IMR-90 (cell line): ENCODE results near the gene TSPEAR. TPM values are rescaled to one million over a fixed set of nuclear protein-coding genes. Genes with fewer than 3 reads are reported as not detected.
"Not testable (repeated sequence)": the region's sequence is repeated elsewhere in the genome, so short reads cannot be mapped to it uniquely, and the experiment has no call there.

Experiments
- ATAC-seq: fragments of 200-7000 bp; cut with Tn5 transposase; 2 replicates; pipeline ENCODE4 v1.9.1; 2020; ENCODE audit warnings: low read depth, mild to moderate bottlenecking, moderate library complexity
- BruUV-seq: library from RNA; stranded (reverse); fragments of 400-500 nt; replicated peaks from 2 replicates; lab custom pipeline; 2021; lab: Mats Ljungman, UMichigan
- CTCF ChIA-PET: fragments of 300-600 bp; formaldehyde crosslinking; extraction: SDS; loops from one replicate; lab custom pipeline; 2021; ENCODE audit warnings: antibody characterized with exemption; lab: Yijun Ruan, JAX
- POLR2A ChIA-PET: fragments of 300-600 bp; sonication (Branson Sonifier 250); formaldehyde crosslinking; loops from one replicate; lab custom pipeline; 2022; ENCODE audit warnings: antibody characterized with exemption; ENCODE audit not compliant: unreplicated experiment; lab: Charles Lee
- DNase-seq: peaks from one replicate; pipeline ENCODE4 v3.0.0; 2013
- H2AFZ ChIP-seq: replicated peaks from 2 replicates; pipeline ENCODE3; 2013; ENCODE audit warnings: low read length, mild to moderate bottlenecking; ENCODE audit not compliant: poor library complexity
- H2AK5ac ChIP-seq: 2 replicates; pipeline ENCODE4 v1.6.1; 2013; ENCODE audit warnings: low read depth, low read length, inconsistent platforms
- H2AK9ac ChIP-seq: replicated peaks from 2 replicates; pipeline ENCODE3; 2013; ENCODE audit warnings: mild to moderate bottlenecking, low read depth, low read length, moderate library complexity; ENCODE audit not compliant: poor library complexity
- H2BK120ac ChIP-seq: 2 replicates; pipeline ENCODE4 v1.6.1; 2013; ENCODE audit warnings: low read depth, low read length, inconsistent platforms
- H2BK15ac ChIP-seq: 3 replicates; pipeline ENCODE4 v1.6.1; 2013; ENCODE audit warnings: low read depth, low read length, inconsistent platforms
- H2BK20ac ChIP-seq: 2 replicates; pipeline ENCODE4 v1.6.1; 2013; ENCODE audit warnings: low read depth, mild to moderate bottlenecking, inconsistent platforms, low read length, moderate library complexity
- H2BK5ac ChIP-seq: 2 replicates; pipeline ENCODE4 v1.6.1; 2013; ENCODE audit warnings: mild to moderate bottlenecking, low read depth, low read length, inconsistent platforms; ENCODE audit not compliant: poor library complexity, severe bottlenecking
- H3K14ac ChIP-seq: replicated peaks from 2 replicates; pipeline ENCODE4 v1.6.1; 2013; ENCODE audit warnings: low read depth, low read length, inconsistent platforms
- H3K18ac ChIP-seq: 2 replicates; pipeline ENCODE4 v1.6.1; 2013; ENCODE audit warnings: low read depth, low read length, control low read depth
- H3K23ac ChIP-seq: 2 replicates; pipeline ENCODE4 v1.6.1; 2013; ENCODE audit warnings: low read depth, low read length, inconsistent platforms
- H3K27ac ChIP-seq: 2 replicates; pipeline ENCODE4 v1.5.1; 2013; ENCODE audit warnings: mild to moderate bottlenecking, control low read depth, low read length; ENCODE audit not compliant: insufficient read depth
- H3K27me3 ChIP-seq: 2 replicates; pipeline ENCODE4 v1.6.1; 2013; ENCODE audit warnings: low read length; ENCODE audit not compliant: control insufficient read depth, insufficient read depth
- H3K36me3 ChIP-seq: 2 replicates; pipeline ENCODE4 v1.6.1; 2013; ENCODE audit warnings: low read length, mixed read lengths; ENCODE audit not compliant: control insufficient read depth, insufficient read depth
- H3K4ac ChIP-seq: 2 replicates; pipeline ENCODE4 v1.6.1; 2013; ENCODE audit warnings: low read depth, low read length, inconsistent platforms
- H3K4me1 ChIP-seq: 2 replicates; pipeline ENCODE4 v1.6.1; 2013; ENCODE audit warnings: low read length, mixed read lengths; ENCODE audit not compliant: control insufficient read depth, insufficient read depth
- H3K4me2 ChIP-seq: 2 replicates; pipeline ENCODE4 v1.6.1; 2013; ENCODE audit warnings: low read depth, mild to moderate bottlenecking, control low read depth, low read length, moderate library complexity
- H3K4me3 ChIP-seq: 2 replicates; pipeline ENCODE4 v1.5.1; 2013; ENCODE audit warnings: low read depth, mild to moderate bottlenecking, control low read depth, low read length, moderate library complexity; ENCODE audit not compliant: insufficient read depth
- H3K56ac ChIP-seq: 2 replicates; pipeline ENCODE4 v1.6.1; 2013; ENCODE audit warnings: low read length, inconsistent platforms; ENCODE audit not compliant: insufficient read depth; ENCODE audit errors: extremely low read depth
- H3K79me1 ChIP-seq, 2 experiments: 2 replicates each; pipeline ENCODE4 v1.6.1; 2013; ENCODE audit warnings: low read length in 2 of 2, inconsistent platforms in 1 of 2, low read depth in 1 of 2
- H3K9ac ChIP-seq: 2 replicates; pipeline ENCODE4 v1.6.1; 2013; ENCODE audit warnings: low read depth, low read length, control low read depth
- H3K9me1 ChIP-seq: 2 replicates; pipeline ENCODE4 v1.6.1; 2013; ENCODE audit warnings: low read length, inconsistent platforms; ENCODE audit not compliant: insufficient read depth
- H3K9me3 ChIP-seq: 2 replicates; pipeline ENCODE4 v1.6.1; 2013; ENCODE audit warnings: low read length; ENCODE audit not compliant: control insufficient read depth, insufficient read depth
- H4K20me1 ChIP-seq: 2 replicates; pipeline ENCODE4 v1.6.1; 2013; ENCODE audit warnings: low read length, inconsistent platforms; ENCODE audit not compliant: insufficient read depth
- H4K5ac ChIP-seq: 2 replicates; pipeline ENCODE4 v1.6.1; 2013; ENCODE audit warnings: mild to moderate bottlenecking, low read depth, low read length, control low read depth
- H4K8ac ChIP-seq, 2 experiments: 2 replicates each; pipeline ENCODE4 v1.6.1; 2013; ENCODE audit warnings: low read depth in 2 of 2, low read length in 2 of 2, control low read depth in 1 of 2, inconsistent platforms in 1 of 2
- H4K91ac ChIP-seq: 2 replicates; pipeline ENCODE4 v1.6.1; 2013; ENCODE audit warnings: low read depth, low read length, inconsistent platforms; ENCODE audit not compliant: insufficient read depth
- SMC3 ChIP-seq: fragments of 150-350 bp; IDR thresholded peaks from 2 replicates; pipeline ENCODE4 v1.6.1; 2016; ENCODE audit warnings: low read depth, mild to moderate bottlenecking, antibody characterized with exemption, low read length, moderate library complexity
- WGBS, 2 experiments: methylation state at CpG; one replicate each; pipeline versions ENCODE4 v1.1.5 to v1.1.7; 2013; ENCODE audit warnings: missing lambda C conversion rate in 2 of 2; ENCODE audit not compliant: insufficient read length in 1 of 2; ENCODE audit errors: extremely low coverage in 2 of 2; 5-methylcytosine and 5-hydroxymethylcytosine counted together
- dilution Hi-C: fragments of 300-500 bp; cut with HindIII; formaldehyde crosslinking; loops from one replicate; pipeline ENCODE4 v1.14.3; 2018; ENCODE audit warnings: low sequenced_read_pairs; ENCODE audit not compliant: unreplicated experiment
- in situ Hi-C: fragments of 300-500 bp; cut with MboI; formaldehyde crosslinking; loops from 3 replicates; pipeline ENCODE4 v1.14.3; 2019; ENCODE audit warnings: low sequenced_read_pairs, inconsistent platforms, mixed read lengths
- intact Hi-C: fragments of 100-400 bp; cut with micrococcal nuclease; formaldehyde crosslinking; loops from 2 replicates; pipeline ENCODE4 v1.10.0; 2022
- polyA plus RNA-seq, 3 experiments: library from polyadenylated mRNA; depleted of rRNA; stranded (reverse); fragments of >200 nt; gene quantifications; 2 replicates each; pipeline ENCODE4 v1.2.3, GENCODE V29; 2012; ENCODE audit warnings: low replicate concordance in 1 of 3
- total RNA-seq: library from RNA; depleted of rRNA; stranded (reverse); fragments of >200 nt; gene quantifications from 2 replicates; pipeline ENCODE4 v1.2.3, GENCODE V29; 2012

The TSPEAR gene
- total and polyA plus RNA-seq, 2 of the 4 experiments (the other 2 are of a cell fraction): not detected

DNA sequence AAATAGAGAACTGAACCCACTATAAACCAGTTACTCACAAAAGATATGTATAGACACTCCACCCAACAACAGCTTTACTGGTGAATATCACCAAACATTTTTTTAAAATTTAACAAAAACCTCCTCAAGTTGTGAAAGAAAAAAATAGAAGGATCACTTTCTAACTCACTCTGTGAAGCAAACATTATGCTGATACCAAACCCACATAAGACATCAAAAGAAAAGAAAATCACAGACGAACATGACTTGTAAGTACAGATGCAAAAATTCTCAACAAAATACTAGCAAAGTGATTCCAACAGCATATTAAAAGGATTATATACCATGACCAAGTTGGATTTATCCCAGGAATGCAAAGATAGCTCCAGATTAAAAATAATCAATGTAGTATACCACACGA is 19.7 kb downstream of the TSPEAR start:
- H3K9me3 ChIP-seq: no peaks in the 10 kb centered on the region; the same call in 1 of the 2 replicates
- H2BK5ac ChIP-seq: no peak overlapping the region
- no peak overlapping the region for H3K14ac ChIP-seq
- H4K8ac ChIP-seq: no peak overlapping the region
- intact Hi-C loops: no loop called here
- H2AK5ac ChIP-seq: no peak overlapping the region
- H2BK120ac ChIP-seq: no peak overlapping the region
- no peak overlapping the region for H2BK15ac ChIP-seq
- no peak for ATAC-seq
- H3K4ac ChIP-seq: no peak overlapping the region
- H3K18ac ChIP-seq: no peak overlapping the region
- no peak overlapping the region for H2BK20ac ChIP-seq
- H3K27ac ChIP-seq: no peak overlapping the region
- in situ Hi-C loops: no loop called here
- no peak for DNase-seq
- H3K4me2 ChIP-seq: no peak overlapping the region
- no peak overlapping the region for H2AFZ ChIP-seq
- no TSS peak for BruUV-seq
- H3K9ac ChIP-seq: no peak overlapping the region
- ChIA-PET POLR2A (no interaction called here), CTCF (no interaction called here)
- no peak overlapping the region for H3K56ac ChIP-seq
- WGBS, 2 experiments: no CpG with 5 or more reads among the region's 2 CpGs
- no peak overlapping the region for H4K5ac ChIP-seq
- no peaks in the 10 kb centered on the region for H3K9me1 ChIP-seq
- H4K91ac ChIP-seq: no peak overlapping the region
- H3K36me3 ChIP-seq: no peaks in the 10 kb centered on the region
- no peaks in the 10 kb centered on the region for H3K79me1 ChIP-seq
- no peak overlapping the region for H3K4me3 ChIP-seq
- dilution Hi-C loops: no loop called here
- no peak overlapping the region for H2AK9ac ChIP-seq
- no peak overlapping the region for H3K23ac ChIP-seq
- H3K27me3 ChIP-seq: peaks cover 21% of the 10 kb centered on the region
- H3K4me1 ChIP-seq: no peaks in the 10 kb centered on the region
- no peak for TF ChIP-seq SMC3
- no peaks in the 10 kb centered on the region for H4K20me1 ChIP-seq

DNA sequence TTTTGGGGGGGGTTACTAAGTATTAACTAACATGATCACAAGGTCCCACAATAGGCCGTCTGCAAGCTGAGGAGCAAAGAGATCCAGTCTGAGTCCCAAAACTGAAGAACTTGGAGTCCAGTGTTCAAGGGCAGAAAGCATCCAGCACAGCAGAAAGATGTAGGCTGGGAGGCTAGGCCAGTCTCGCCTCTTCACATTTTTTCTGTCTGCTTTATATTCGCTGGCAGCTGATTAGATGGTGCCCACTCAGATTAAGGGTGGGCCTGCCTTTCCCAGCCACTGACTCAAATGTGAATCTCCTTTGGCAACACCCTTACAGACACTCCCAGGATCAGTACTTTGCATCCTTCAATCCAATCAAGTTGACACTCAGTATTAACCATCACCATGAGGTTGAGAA is 21.6 kb downstream of the TSPEAR start:
- WGBS, 2 experiments: no CpG with 5 or more reads among the region's 3 CpGs
- H2AFZ ChIP-seq, H3K79me1 ChIP-seq, POLR2A ChIA-PET, H3K9me1 ChIP-seq, H3K56ac ChIP-seq, H2AK9ac ChIP-seq, CTCF ChIA-PET, H3K23ac ChIP-seq, H2AK5ac ChIP-seq, H3K4me1 ChIP-seq, H3K18ac ChIP-seq, dilution Hi-C loops, H4K8ac ChIP-seq, H4K91ac ChIP-seq, H3K4me2 ChIP-seq, in situ Hi-C loops, H3K4ac ChIP-seq, BruUV-seq, H2BK15ac ChIP-seq, H3K4me3 ChIP-seq, H2BK120ac ChIP-seq, H3K9me3 ChIP-seq, H3K36me3 ChIP-seq, H3K27ac ChIP-seq, H3K14ac ChIP-seq, ATAC-seq, H3K9ac ChIP-seq, H4K5ac ChIP-seq, H2BK5ac ChIP-seq, H2BK20ac ChIP-seq, DNase-seq, intact Hi-C loops, H4K20me1 ChIP-seq: not testable (repeated sequence)
- H3K27me3 ChIP-seq: peaks cover 19% of the 10 kb centered on the region
